Measurements from ENCODE around the gene TMEM204.

- TF ChIP-seq CTCF (conservative IDR thresholded peaks at IDR 0.05 in 1 of 2, IDR thresholded peaks at IDR 0.05 in 1 of 2; ENCODE audit: extremely low read depth in 1 of 2, insufficient read depth in 1 of 2, low read depth in 1 of 2, low read length in 2 of 2), result no peak
- TF ChIP-seq EZH2 (IDR thresholded peaks at IDR 0.05; ENCODE audit: borderline replicate concordance, low read length), result no peak
Observed at GRCh38 chr16:1567988-1568387, 34.5 kb downstream of the TMEM204 start.

Data from mammary epithelial cell (primary cell).